ENCODE measurements around the gene SIX5.

- TF ChIP-seq, protein P1, sequence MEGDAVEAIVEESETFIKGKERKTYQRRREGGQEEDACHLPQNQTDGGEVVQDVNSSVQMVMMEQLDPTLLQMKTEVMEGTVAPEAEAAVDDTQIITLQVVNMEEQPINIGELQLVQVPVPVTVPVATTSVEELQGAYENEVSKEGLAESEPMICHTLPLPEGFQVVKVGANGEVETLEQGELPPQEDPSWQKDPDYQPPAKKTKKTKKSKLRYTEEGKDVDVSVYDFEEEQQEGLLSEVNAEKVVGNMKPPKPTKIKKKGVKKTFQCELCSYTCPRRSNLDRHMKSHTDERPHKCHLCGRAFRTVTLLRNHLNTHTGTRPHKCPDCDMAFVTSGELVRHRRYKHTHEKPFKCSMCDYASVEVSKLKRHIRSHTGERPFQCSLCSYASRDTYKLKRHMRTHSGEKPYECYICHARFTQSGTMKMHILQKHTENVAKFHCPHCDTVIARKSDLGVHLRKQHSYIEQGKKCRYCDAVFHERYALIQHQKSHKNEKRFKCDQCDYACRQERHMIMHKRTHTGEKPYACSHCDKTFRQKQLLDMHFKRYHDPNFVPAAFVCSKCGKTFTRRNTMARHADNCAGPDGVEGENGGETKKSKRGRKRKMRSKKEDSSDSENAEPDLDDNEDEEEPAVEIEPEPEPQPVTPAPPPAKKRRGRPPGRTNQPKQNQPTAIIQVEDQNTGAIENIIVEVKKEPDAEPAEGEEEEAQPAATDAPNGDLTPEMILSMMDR (conservative IDR thresholded peaks at IDR 0.05): peak; percentile 99
- no peak for TF ChIP-seq EZH2 (IDR thresholded peaks at IDR 0.05; ENCODE audit: low read depth)
These were observed 1.4 kb upstream of the SIX5 start for GRCh38 chr19:45770192-45771101.

Data from PC-9 (cell line).